Measurements from ENCODE around the gene BTBD16. TPM values are rescaled to one million over a fixed set of nuclear protein-coding genes. Genes with fewer than 3 reads are reported as not detected.

The BTBD16 gene
- total RNA-seq, 5 donors from 2014 or later (not counting 1 experiment from before 2014, with no cell fraction given): not detected

GRCh38 chr10:122308417-122309141 lies 37.5 kb downstream of the BTBD16 start:
- Mint-ChIP-seq H3K9me3 (peaks cover 4 to 8% (median 8%) of the 10 kb centered on the region in 3 donors), H3K27ac (no peak overlapping the region), H3K4me3 (no peak overlapping the region), H3K27me3 (peaks cover 16 to 17% of the 10 kb centered on the region in 2 donors), H3K36me3 (no peaks in the 10 kb centered on the region), H3K4me1 (no peaks in the 10 kb centered on the region)
- Histone ChIP-seq H3K36me3 (ENCODE audit: control insufficient read depth in 2 of 2, extremely low read depth in 1 of 2, insufficient read depth in 1 of 2, low read length in 1 of 2) (no peaks in the 10 kb centered on the region), H3K27ac (ENCODE audit: low read length) (no peak overlapping the region), H3K27me3 (replicated peaks in 1 of 2; ENCODE audit: control insufficient read depth in 2 of 2, extremely low read depth in 1 of 2, insufficient read depth in 2 of 2, low read length in 1 of 2) (peaks cover 2 to 4% of the 10 kb centered on the region in 2 experiments), H3K4me3 (ENCODE audit: control insufficient read depth in 1 of 2, extremely low read depth in 1 of 2, low read length in 1 of 2) (no peak overlapping the region), H3K4me1 (ENCODE audit: control insufficient read depth in 1 of 2, extremely low read depth in 1 of 2, insufficient read depth in 2 of 2, low read length in 2 of 2) (no peaks in the 10 kb centered on the region), H3K9me3 (no peaks in the 10 kb centered on the region)
- POLR2A ChIA-PET: no interaction called here
- CTCF ChIA-PET: interaction anchor here (0.9 to 1.6 kb wide), 2 partner anchors 10 to 35 kb away, joined by 3 to 4 read pairs; no protein-coding TSS in a partner anchor
- no peak for ATAC-seq (replicated peaks in 1 of 4)
- WGBS (ENCODE audit: insufficient coverage): 95% methylated on average over 4 of the region's 7 CpGs
- no peak for DNase-seq

GRCh38 chr10:122310311-122311050 lies 39.4 kb downstream of the BTBD16 start:
- H3K4me3 ChIP-seq (ENCODE audit: control insufficient read depth in 1 of 2, extremely low read depth in 1 of 2, low read length in 1 of 2): no peak overlapping the region
- 62% methylated on average over 15 of the region's 18 CpGs for WGBS (ENCODE audit: insufficient coverage)
- H3K4me1 Mint-ChIP-seq: no peaks in the 10 kb centered on the region
- no peaks in the 10 kb centered on the region for H3K36me3 ChIP-seq (ENCODE audit: control insufficient read depth in 2 of 2, extremely low read depth in 1 of 2, insufficient read depth in 1 of 2, low read length in 1 of 2)
- ATAC-seq (replicated peaks in 1 of 4) (no peak), DNase-seq (no peak)
- peaks cover 2 to 4% of the 10 kb centered on the region in 2 experiments for H3K27me3 ChIP-seq (replicated peaks in 1 of 2; ENCODE audit: control insufficient read depth in 2 of 2, extremely low read depth in 1 of 2, insufficient read depth in 2 of 2, low read length in 1 of 2)
- peaks cover 19 to 20% of the 10 kb centered on the region in 2 donors for H3K27me3 Mint-ChIP-seq
- H3K4me3 Mint-ChIP-seq: no peak overlapping the region
- H3K9me3 Mint-ChIP-seq: peaks cover 4 to 6% (median 5%) of the 10 kb centered on the region in 3 donors
- CTCF ChIA-PET: interaction anchor here in 1 of 2 donors (1.6 kb wide), 1 partner anchor 11 kb away, joined by 4 read pairs; no protein-coding TSS in a partner anchor
- no peaks in the 10 kb centered on the region for H3K36me3 Mint-ChIP-seq
- H3K27ac ChIP-seq (ENCODE audit: low read length): no peak overlapping the region
- no peak overlapping the region for H3K27ac Mint-ChIP-seq
- no peaks in the 10 kb centered on the region for H3K9me3 ChIP-seq
- no peaks in the 10 kb centered on the region for H3K4me1 ChIP-seq (ENCODE audit: control insufficient read depth in 1 of 2, extremely low read depth in 1 of 2, insufficient read depth in 2 of 2, low read length in 2 of 2)
- POLR2A ChIA-PET: no interaction called here

GRCh38 chr10:122311051-122311410 lies 39.9 kb downstream of the BTBD16 start:
- H3K27ac Mint-ChIP-seq: no peak overlapping the region
- H3K4me1 Mint-ChIP-seq: no peaks in the 10 kb centered on the region
- no peak overlapping the region for H3K4me3 ChIP-seq (ENCODE audit: control insufficient read depth in 1 of 2, extremely low read depth in 1 of 2, low read length in 1 of 2)
- POLR2A ChIA-PET: no interaction called here
- peaks cover 0 to under 1% (median 0%) of the 10 kb centered on the region in 3 donors for H3K9me3 Mint-ChIP-seq
- H3K4me1 ChIP-seq (ENCODE audit: control insufficient read depth in 1 of 2, extremely low read depth in 1 of 2, insufficient read depth in 2 of 2, low read length in 2 of 2): no peaks in the 10 kb centered on the region
- 87% methylated on average over 3 of the region's 5 CpGs for WGBS (ENCODE audit: insufficient coverage)
- no peak overlapping the region for H3K27ac ChIP-seq (ENCODE audit: low read length)
- ATAC-seq (replicated peaks in 1 of 4) (no peak), DNase-seq (no peak)
- H3K9me3 ChIP-seq: no peaks in the 10 kb centered on the region
- H3K36me3 ChIP-seq (ENCODE audit: control insufficient read depth in 2 of 2, extremely low read depth in 1 of 2, insufficient read depth in 1 of 2, low read length in 1 of 2): no peaks in the 10 kb centered on the region
- no peaks in the 10 kb centered on the region for H3K36me3 Mint-ChIP-seq
- H3K4me3 Mint-ChIP-seq: no peak overlapping the region
- H3K27me3 Mint-ChIP-seq: peaks cover 21 to 22% of the 10 kb centered on the region in 2 donors
- CTCF ChIA-PET: no interaction called here
- peaks cover 2 to 4% of the 10 kb centered on the region in 2 experiments for H3K27me3 ChIP-seq (replicated peaks in 1 of 2; ENCODE audit: control insufficient read depth in 2 of 2, extremely low read depth in 1 of 2, insufficient read depth in 2 of 2, low read length in 1 of 2)

- Mint-ChIP-seq H3K4me3 (no peak overlapping the region), H3K27me3 (peaks cover 24 to 26% of the 10 kb centered on the region in 2 donors), H3K36me3 (no peaks in the 10 kb centered on the region), H3K4me1 (no peaks in the 10 kb centered on the region), H3K9me3 (no peaks in the 10 kb centered on the region), H3K27ac (no peak overlapping the region)
- WGBS (ENCODE audit: insufficient coverage): no CpG with 5 or more reads among the region's 1 CpG
- ATAC-seq (replicated peaks in 1 of 4) (no peak), DNase-seq (no peak)
- H3K9me3 ChIP-seq: no peaks in the 10 kb centered on the region
- ChIA-PET POLR2A (no interaction called here), CTCF (interaction anchor here in 1 of 2 donors (0.8 kb wide), 1 partner anchor 120 kb away, joined by 4 read pairs; no protein-coding TSS in a partner anchor)
- peaks cover 2 to 4% of the 10 kb centered on the region in 2 experiments for H3K27me3 ChIP-seq (replicated peaks in 1 of 2; ENCODE audit: control insufficient read depth in 2 of 2, extremely low read depth in 1 of 2, insufficient read depth in 2 of 2, low read length in 1 of 2)
- no peak overlapping the region for H3K27ac ChIP-seq (ENCODE audit: low read length)
- H3K36me3 ChIP-seq (ENCODE audit: control insufficient read depth in 2 of 2, extremely low read depth in 1 of 2, insufficient read depth in 1 of 2, low read length in 1 of 2): no peaks in the 10 kb centered on the region
- H3K4me3 ChIP-seq (ENCODE audit: control insufficient read depth in 1 of 2, extremely low read depth in 1 of 2, low read length in 1 of 2): no peak overlapping the region
- no peaks in the 10 kb centered on the region for H3K4me1 ChIP-seq (ENCODE audit: control insufficient read depth in 1 of 2, extremely low read depth in 1 of 2, insufficient read depth in 2 of 2, low read length in 2 of 2)
Measured at GRCh38 chr10:122311716-122312115, 40.6 kb downstream of the BTBD16 start.

GRCh38 chr10:122316224-122316884 lies 45.3 kb downstream of the BTBD16 start:
- H3K9me3 ChIP-seq: no peaks in the 10 kb centered on the region
- ATAC-seq (replicated peaks in 1 of 4) (no peak), DNase-seq (no peak)
- Mint-ChIP-seq H3K4me1 (no peaks in the 10 kb centered on the region), H3K27me3 (peaks cover 17 to 21% of the 10 kb centered on the region in 2 donors), H3K36me3 (no peaks in the 10 kb centered on the region), H3K9me3 (peaks cover 0 to 3% (median 0%) of the 10 kb centered on the region in 3 donors), H3K4me3 (no peak overlapping the region), H3K27ac (no peak overlapping the region)
- no peaks in the 10 kb centered on the region for H3K36me3 ChIP-seq (ENCODE audit: control insufficient read depth in 2 of 2, extremely low read depth in 1 of 2, insufficient read depth in 1 of 2, low read length in 1 of 2)
- H3K4me1 ChIP-seq (ENCODE audit: control insufficient read depth in 1 of 2, extremely low read depth in 1 of 2, insufficient read depth in 2 of 2, low read length in 2 of 2): no peaks in the 10 kb centered on the region
- no peak overlapping the region for H3K4me3 ChIP-seq (ENCODE audit: control insufficient read depth in 1 of 2, extremely low read depth in 1 of 2, low read length in 1 of 2)
- ChIA-PET POLR2A (no interaction called here), CTCF (interaction anchor here (0.6 to 1.2 kb wide), 3 partner anchors 15 to 117 kb away, joined by 3 to 6 read pairs (median 3); no protein-coding TSS in a partner anchor)
- no peak overlapping the region for H3K27ac ChIP-seq (ENCODE audit: low read length)
- peaks cover 0 to 2% of the 10 kb centered on the region in 2 experiments for H3K27me3 ChIP-seq (replicated peaks in 1 of 2; ENCODE audit: control insufficient read depth in 2 of 2, extremely low read depth in 1 of 2, insufficient read depth in 2 of 2, low read length in 1 of 2)
- 74% methylated on average over 3 of the region's 12 CpGs for WGBS (ENCODE audit: insufficient coverage)

- Mint-ChIP-seq H3K4me3 (no peak overlapping the region), H3K27ac (no peak overlapping the region), H3K9me3 (peaks cover 0 to 3% (median 0%) of the 10 kb centered on the region in 3 donors), H3K36me3 (no peaks in the 10 kb centered on the region), H3K27me3 (peaks cover 30 to 40% of the 10 kb centered on the region in 2 donors), H3K4me1 (no peaks in the 10 kb centered on the region)
- no peak for DNase-seq
- no peak for ATAC-seq (replicated peaks in 1 of 4)
- POLR2A ChIA-PET: interaction anchor here in 1 of 2 donors (0.5 kb wide), 1 partner anchor 117 kb away, joined by 9 read pairs; no protein-coding TSS in a partner anchor
- no peaks in the 10 kb centered on the region for H3K4me1 ChIP-seq (ENCODE audit: control insufficient read depth in 1 of 2, extremely low read depth in 1 of 2, insufficient read depth in 2 of 2, low read length in 2 of 2)
- H3K4me3 ChIP-seq (ENCODE audit: control insufficient read depth in 1 of 2, extremely low read depth in 1 of 2, low read length in 1 of 2): no peak overlapping the region
- peaks cover 0 to 6% of the 10 kb centered on the region in 2 experiments for H3K27me3 ChIP-seq (replicated peaks in 1 of 2; ENCODE audit: control insufficient read depth in 2 of 2, extremely low read depth in 1 of 2, insufficient read depth in 2 of 2, low read length in 1 of 2)
- no peak overlapping the region for H3K27ac ChIP-seq (ENCODE audit: low read length)
- CTCF ChIA-PET: interaction anchor here (0.6 to 1.2 kb wide), 3 partner anchors 15 to 384 kb away, joined by 3 read pairs; no protein-coding TSS in a partner anchor
- no peaks in the 10 kb centered on the region for H3K9me3 ChIP-seq
- H3K36me3 ChIP-seq (ENCODE audit: control insufficient read depth in 2 of 2, extremely low read depth in 1 of 2, insufficient read depth in 1 of 2, low read length in 1 of 2): no peaks in the 10 kb centered on the region
- WGBS (ENCODE audit: insufficient coverage): 77% methylated on average over 2 of the region's 4 CpGs
Measured at GRCh38 chr10:122321960-122322359, 50.9 kb downstream of the BTBD16 start.

Measured in T-cell (primary cell).